GM12878 (cell line): Measurements from ENCODE around the gene CCDC197. TPM values are rescaled to one million over a fixed set of nuclear protein-coding genes. Genes with fewer than 3 reads are reported as not detected.

Experiments
- BRCA1 ChIP-seq: IDR thresholded peaks from 2 replicates; pipeline ENCODE4 v1.6.1; 2011; ENCODE audit warnings: low read depth, low read length, improper control_type of control experiment
- CBX5 ChIP-seq: sonication (generic); IDR thresholded peaks from 2 replicates; pipeline ENCODE4 v1.6.1; 2016; ENCODE audit warnings: low read depth, moderate library complexity, mild to moderate bottlenecking, inconsistent platforms
- CEBPB ChIP-seq, 2 experiments: fragments of 150-350 bp in 1 of 2; IDR thresholded peaks; 2 replicates each; pipeline ENCODE4 v1.6.1; 2012 to 2014; ENCODE audit warnings: low read depth in 2 of 2, low read length in 2 of 2, borderline replicate concordance in 1 of 2, inconsistent platforms in 1 of 2
- CREM ChIP-seq: IDR thresholded peaks from 2 replicates; pipeline ENCODE4 v1.6.1; 2014; ENCODE audit warnings: antibody characterized with exemption, low read depth
- DPF2 ChIP-seq: fragments of 450-650 bp; IDR thresholded peaks from 2 replicates; pipeline ENCODE4 v1.6.1; 2017; ENCODE audit warnings: mild to moderate bottlenecking
- EED ChIP-seq: sonication (generic); IDR thresholded peaks from 2 replicates; pipeline ENCODE4 v1.6.1; 2016; ENCODE audit warnings: antibody characterized with exemption, low read depth
- HCFC1 ChIP-seq: fragments of 150-350 bp; IDR thresholded peaks from 2 replicates; pipeline ENCODE4 v1.6.1; 2014; ENCODE audit warnings: low read length
- IKZF1 ChIP-seq: fragments of 450-650 bp; conservative IDR thresholded peaks from 2 replicates; pipeline ENCODE4 v1.6.1; 2017; ENCODE audit warnings: antibody characterized with exemption, mild to moderate bottlenecking
- IKZF2 ChIP-seq, 2 experiments: fragments of 450-650 bp; IDR thresholded peaks; 2 replicates each; pipeline ENCODE4 v1.6.1; 2017; ENCODE audit warnings: mild to moderate bottlenecking in 2 of 2, moderate library complexity in 2 of 2
- IRF4 ChIP-seq: IDR thresholded peaks from 2 replicates; pipeline ENCODE4 v1.6.1; 2011; ENCODE audit warnings: low read depth, low read length
- MEF2B ChIP-seq: fragments of 450-650 bp; IDR thresholded peaks from 2 replicates; pipeline ENCODE4 v1.6.1; 2018; ENCODE audit warnings: mild to moderate bottlenecking, moderate library complexity; ENCODE audit not compliant: partially characterized antibody, poor library complexity, severe bottlenecking
- MTA2 ChIP-seq: fragments of 450-650 bp; IDR thresholded peaks from 2 replicates; pipeline ENCODE4 v1.6.1; 2016; ENCODE audit warnings: low read depth, mild to moderate bottlenecking, moderate library complexity
- MTA3 ChIP-seq: IDR thresholded peaks from 2 replicates; pipeline ENCODE4 v1.6.1; 2012; ENCODE audit warnings: low read length, inconsistent platforms, borderline replicate concordance
- NRF1 ChIP-seq: conservative IDR thresholded peaks from 2 replicates; pipeline ENCODE4 v1.6.1; 2011; ENCODE audit warnings: mild to moderate bottlenecking, low read depth, low read length, improper control_type of control experiment
- POLR2AphosphoS2 ChIP-seq: IDR thresholded peaks from 2 replicates; pipeline ENCODE4 v1.6.1; 2011; ENCODE audit warnings: low read depth, mild to moderate bottlenecking, low read length, improper control_type of control experiment, moderate library complexity
- RFX5 ChIP-seq: IDR thresholded peaks from 2 replicates; pipeline ENCODE4 v1.6.1; 2011; ENCODE audit warnings: low read depth, low read length, improper control_type of control experiment
- SUPT20H ChIP-seq: IDR thresholded peaks from 2 replicates; pipeline ENCODE4 v1.6.1; 2011; ENCODE audit warnings: low read depth, mild to moderate bottlenecking, low read length, moderate library complexity, borderline replicate concordance; ENCODE audit not compliant: control insufficient read depth
- SUZ12 ChIP-seq: fragments of 200-600 bp; sonication (generic); IDR thresholded peaks from one replicate; pipeline ENCODE4 v1.6.1; 2018; ENCODE audit warnings: antibody characterized with exemption, mild to moderate bottlenecking; ENCODE audit not compliant: unreplicated experiment
- TARDBP ChIP-seq: IDR thresholded peaks from 2 replicates; pipeline ENCODE4 v1.6.1; 2016; ENCODE audit warnings: borderline replicate concordance
- TCF12 ChIP-seq: IDR thresholded peaks from 2 replicates; pipeline ENCODE4 v1.6.1; 2011; ENCODE audit warnings: low read depth, mild to moderate bottlenecking, low read length
- ZNF207 ChIP-seq: fragments of 450-650 bp; IDR thresholded peaks from 2 replicates; pipeline ENCODE4 v1.6.1; 2014; ENCODE audit warnings: antibody characterized with exemption, mild to moderate bottlenecking, borderline replicate concordance
- ZNF24 ChIP-seq: fragments of 450-650 bp; IDR thresholded peaks from 2 replicates; pipeline ENCODE4 v1.6.1; 2017; ENCODE audit warnings: antibody characterized with exemption, mild to moderate bottlenecking
- polyA plus RNA-seq, 11 experiments: library from polyadenylated mRNA; depleted of rRNA in 4 of 11; unstranded in 6 of 11; stranded (reverse) in 5 of 11; fragments of >200 nt; fragmentation: Nextera tagmentation in 4 of 11; fragmentation: Illumina TruSeq in 1 of 11; extraction: Ambion mirVana in 4 of 11; extraction: Trizol in 1 of 11; gene quantifications; 1 replicate in 1 of 11; 2 replicates in 10 of 11; pipeline versions ENCODE4 v1.2.1 to v1.2.3, GENCODE V29; 2011 to 2016; ENCODE audit warnings: inconsistent platforms in 2 of 11, missing spikeins in 2 of 11, low read depth in 1 of 11
- total RNA-seq, 4 experiments: library from RNA; depleted of rRNA in 3 of 4; stranded (reverse); fragments of >200 nt in 3 of 4; fragmentation: Illumina TruSeq in 1 of 4; extraction: Trizol in 1 of 4; gene quantifications; 2 replicates each; pipeline versions ENCODE4 v1.2.1 to v1.2.3, GENCODE V29; 2013 to 2021
- TF ChIP-seq, protein P1 (sequence below): fragments of 450-650 bp; IDR thresholded peaks from 2 replicates; pipeline ENCODE4 v1.6.1; 2017; ENCODE audit warnings: mild to moderate bottlenecking, low read depth, inconsistent platforms; ENCODE audit not compliant: poor library complexity, severe bottlenecking
- TF ChIP-seq, protein P2 (sequence below): IDR thresholded peaks from 2 replicates; pipeline ENCODE4 v1.6.1; 2012; ENCODE audit warnings: improper control_type of control experiment, low read depth, low read length; ENCODE audit not compliant: insufficient replicate concordance

Gene CCDC197
- total and polyA plus RNA-seq, 10 of the 15 experiments (the other 5 are each of a cell fraction or from before 2014, with no cell fraction given), result 0.12 TPM; not detected in 9

DNA sequence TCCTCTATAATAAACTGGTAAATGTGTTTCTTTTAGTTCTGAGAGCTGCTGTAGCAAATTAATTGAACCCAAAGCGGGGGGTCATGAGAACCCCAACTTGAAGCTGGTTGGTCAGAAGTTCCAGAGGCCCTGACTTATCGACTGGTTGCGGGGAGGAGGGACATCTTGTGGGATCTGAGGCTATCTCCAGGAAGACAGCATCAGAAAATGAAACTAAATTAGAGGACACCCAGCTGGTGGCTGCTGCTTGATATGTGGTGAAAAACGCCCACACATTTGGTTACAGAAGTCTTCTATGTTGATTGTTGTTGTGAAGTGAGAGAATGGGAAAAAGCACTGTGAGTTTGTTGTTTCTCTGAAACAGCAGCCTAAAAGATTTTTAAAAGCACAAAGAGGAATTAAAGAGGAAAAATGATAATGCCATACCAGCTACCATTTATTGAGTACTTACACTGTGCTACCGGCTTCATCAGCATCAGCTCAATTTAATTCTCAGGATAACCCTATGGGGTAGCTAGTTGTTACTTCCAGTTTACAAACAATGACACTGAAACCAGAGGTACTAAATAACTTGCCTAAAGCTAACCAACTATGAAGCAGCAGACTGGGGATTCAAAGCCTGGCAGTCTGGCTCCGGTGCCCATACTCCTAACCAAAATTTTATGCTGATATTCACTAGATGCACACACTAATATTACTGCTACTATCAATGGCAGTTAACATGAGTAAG, 59.6 kb downstream of the CCDC197 start (continued):
- no peak for TF ChIP-seq POLR2AphosphoS2
- TF ChIP-seq MTA3, result no peak
- TF ChIP-seq TARDBP, result no peak
- TF ChIP-seq NRF1, result no peak
- peak; percentile 55 to 74; a peak in 3 of 4 replicates for TF ChIP-seq IKZF2 (IDR thresholded peaks at IDR 0.05)
- TF ChIP-seq CEBPB (IDR thresholded peaks at IDR 0.05; ENCODE audit: borderline replicate concordance in 1 of 2, low read depth in 2 of 2, low read length in 2 of 2), result no peak
- peak; percentile 95 for TF ChIP-seq TCF12
- TF ChIP-seq IKZF1, result peak; percentile 69
- no peak for TF ChIP-seq SUPT20H
- TF ChIP-seq ZNF207, result no peak
- no peak for TF ChIP-seq BRCA1
- 0 out of 2 replicates have a peak, but pooled peaks have one; percentile 17 for TF ChIP-seq DPF2
- no peak for TF ChIP-seq CREM
- TF ChIP-seq, protein P1, sequence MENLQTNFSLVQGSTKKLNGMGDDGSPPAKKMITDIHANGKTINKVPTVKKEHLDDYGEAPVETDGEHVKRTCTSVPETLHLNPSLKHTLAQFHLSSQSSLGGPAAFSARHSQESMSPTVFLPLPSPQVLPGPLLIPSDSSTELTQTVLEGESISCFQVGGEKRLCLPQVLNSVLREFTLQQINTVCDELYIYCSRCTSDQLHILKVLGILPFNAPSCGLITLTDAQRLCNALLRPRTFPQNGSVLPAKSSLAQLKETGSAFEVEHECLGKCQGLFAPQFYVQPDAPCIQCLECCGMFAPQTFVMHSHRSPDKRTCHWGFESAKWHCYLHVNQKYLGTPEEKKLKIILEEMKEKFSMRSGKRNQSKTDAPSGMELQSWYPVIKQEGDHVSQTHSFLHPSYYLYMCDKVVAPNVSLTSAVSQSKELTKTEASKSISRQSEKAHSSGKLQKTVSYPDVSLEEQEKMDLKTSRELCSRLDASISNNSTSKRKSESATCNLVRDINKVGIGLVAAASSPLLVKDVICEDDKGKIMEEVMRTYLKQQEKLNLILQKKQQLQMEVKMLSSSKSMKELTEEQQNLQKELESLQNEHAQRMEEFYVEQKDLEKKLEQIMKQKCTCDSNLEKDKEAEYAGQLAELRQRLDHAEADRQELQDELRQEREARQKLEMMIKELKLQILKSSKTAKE, result peak; percentile 33
- 0 out of 2 replicates have a peak, but pooled peaks have one; percentile 41 for TF ChIP-seq EED
- no peak for TF ChIP-seq RFX5
- TF ChIP-seq MEF2B, result no peak
- TF ChIP-seq MTA2, result peak; percentile 58; the same call in 1 of the 2 replicates
- no peak for TF ChIP-seq CBX5
- TF ChIP-seq IRF4, result 0 out of 2 replicates have a peak, but pooled peaks have one; percentile 20
- TF ChIP-seq, protein P2, sequence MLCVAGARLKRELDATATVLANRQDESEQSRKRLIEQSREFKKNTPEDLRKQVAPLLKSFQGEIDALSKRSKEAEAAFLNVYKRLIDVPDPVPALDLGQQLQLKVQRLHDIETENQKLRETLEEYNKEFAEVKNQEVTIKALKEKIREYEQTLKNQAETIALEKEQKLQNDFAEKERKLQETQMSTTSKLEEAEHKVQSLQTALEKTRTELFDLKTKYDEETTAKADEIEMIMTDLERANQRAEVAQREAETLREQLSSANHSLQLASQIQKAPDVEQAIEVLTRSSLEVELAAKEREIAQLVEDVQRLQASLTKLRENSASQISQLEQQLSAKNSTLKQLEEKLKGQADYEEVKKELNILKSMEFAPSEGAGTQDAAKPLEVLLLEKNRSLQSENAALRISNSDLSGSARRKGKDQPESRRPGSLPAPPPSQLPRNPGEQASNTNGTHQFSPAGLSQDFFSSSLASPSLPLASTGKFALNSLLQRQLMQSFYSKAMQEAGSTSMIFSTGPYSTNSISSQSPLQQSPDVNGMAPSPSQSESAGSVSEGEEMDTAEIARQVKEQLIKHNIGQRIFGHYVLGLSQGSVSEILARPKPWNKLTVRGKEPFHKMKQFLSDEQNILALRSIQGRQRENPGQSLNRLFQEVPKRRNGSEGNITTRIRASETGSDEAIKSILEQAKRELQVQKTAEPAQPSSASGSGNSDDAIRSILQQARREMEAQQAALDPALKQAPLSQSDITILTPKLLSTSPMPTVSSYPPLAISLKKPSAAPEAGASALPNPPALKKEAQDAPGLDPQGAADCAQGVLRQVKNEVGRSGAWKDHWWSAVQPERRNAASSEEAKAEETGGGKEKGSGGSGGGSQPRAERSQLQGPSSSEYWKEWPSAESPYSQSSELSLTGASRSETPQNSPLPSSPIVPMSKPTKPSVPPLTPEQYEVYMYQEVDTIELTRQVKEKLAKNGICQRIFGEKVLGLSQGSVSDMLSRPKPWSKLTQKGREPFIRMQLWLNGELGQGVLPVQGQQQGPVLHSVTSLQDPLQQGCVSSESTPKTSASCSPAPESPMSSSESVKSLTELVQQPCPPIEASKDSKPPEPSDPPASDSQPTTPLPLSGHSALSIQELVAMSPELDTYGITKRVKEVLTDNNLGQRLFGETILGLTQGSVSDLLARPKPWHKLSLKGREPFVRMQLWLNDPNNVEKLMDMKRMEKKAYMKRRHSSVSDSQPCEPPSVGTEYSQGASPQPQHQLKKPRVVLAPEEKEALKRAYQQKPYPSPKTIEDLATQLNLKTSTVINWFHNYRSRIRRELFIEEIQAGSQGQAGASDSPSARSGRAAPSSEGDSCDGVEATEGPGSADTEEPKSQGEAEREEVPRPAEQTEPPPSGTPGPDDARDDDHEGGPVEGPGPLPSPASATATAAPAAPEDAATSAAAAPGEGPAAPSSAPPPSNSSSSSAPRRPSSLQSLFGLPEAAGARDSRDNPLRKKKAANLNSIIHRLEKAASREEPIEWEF, result no peak
- TF ChIP-seq SUZ12, result no peak
- no peak for TF ChIP-seq ZNF24
- no peak for TF ChIP-seq HCFC1
